DMS153 (cell line): ENCODE measurements around the gene FOXP1.

Source experiments
- DNase-seq: peaks from one replicate; lab custom pipeline; 2025; lab: John Stamatoyannopoulos, UW

FOXP1 gene

GRCh38 chr3:71101014-71101413 lies 482.5 kb downstream of the FOXP1 start:
- DNase-seq: no peak

DNA sequence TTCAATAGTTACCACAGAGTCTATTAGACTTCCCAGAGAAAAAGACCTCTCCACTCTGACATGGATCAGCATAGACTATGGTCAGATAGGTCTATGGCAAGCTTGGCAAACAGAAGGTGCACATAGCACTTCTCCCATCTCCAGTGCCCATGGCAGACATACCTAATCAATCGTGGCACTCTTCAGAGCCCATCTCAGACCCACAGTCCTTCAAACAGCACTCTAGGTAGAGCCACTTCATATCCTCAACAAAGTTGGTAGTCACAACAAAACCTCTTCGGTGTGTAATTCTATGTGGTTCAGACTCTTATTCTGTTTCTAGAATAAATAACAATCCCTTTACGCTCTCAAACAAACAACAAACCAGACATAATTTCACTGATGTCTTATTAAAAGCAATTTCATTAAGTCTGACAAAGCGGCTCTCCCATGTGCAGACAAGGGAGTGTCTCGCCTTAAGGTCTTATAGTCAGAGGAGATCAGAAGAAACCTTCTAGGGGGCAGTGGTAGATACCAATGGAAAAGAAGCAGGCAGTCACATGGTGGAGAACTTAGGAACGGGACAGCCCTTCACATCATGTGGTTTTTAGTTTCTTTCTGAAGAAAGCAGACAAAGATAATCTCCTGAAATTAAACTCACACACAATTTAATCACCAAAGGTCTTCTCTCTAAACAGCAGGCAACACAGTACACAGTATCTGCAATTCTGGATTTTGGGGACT lies 483.4 kb downstream of the FOXP1 start:
- no peak for DNase-seq

- no peak for DNase-seq
Observed at GRCh38 chr3:71097557-71097956, 486.0 kb downstream of the FOXP1 start.

DNA sequence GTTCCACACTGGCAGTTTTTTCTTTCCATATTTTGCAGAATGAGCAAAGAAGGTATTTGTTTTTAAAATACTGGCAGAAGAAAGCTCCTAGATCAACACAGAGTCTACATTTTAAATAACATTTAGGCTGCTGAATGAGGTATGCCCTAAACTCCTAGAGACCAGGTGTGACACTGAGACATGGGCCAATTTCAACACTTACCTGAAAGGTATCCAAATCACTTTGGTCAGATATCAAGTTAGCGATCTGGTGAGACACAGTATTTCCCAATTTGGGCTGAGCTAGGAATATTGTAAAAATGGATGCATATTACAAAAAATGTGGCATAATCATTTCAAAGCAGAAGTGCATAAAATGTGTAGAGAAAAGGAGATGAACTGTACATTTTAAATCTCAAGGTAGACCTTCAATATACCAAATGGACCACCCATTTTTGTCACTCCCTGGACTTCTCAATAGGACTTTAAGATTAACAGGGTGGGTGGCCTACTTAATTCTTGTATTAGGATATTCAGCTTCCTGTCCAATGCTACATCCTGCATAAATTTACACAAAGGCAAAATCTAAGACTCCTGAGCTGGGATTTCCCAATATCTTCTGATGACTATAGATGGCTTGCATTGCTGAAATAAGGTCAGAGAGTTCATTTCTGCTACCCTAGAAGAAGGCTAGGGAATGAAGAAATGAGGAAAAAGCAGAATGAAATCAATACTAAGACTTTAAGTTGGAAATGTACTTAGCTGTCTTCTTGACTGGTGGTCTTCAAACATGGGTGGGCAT lies 487.8 kb downstream of the FOXP1 start:
- no peak for DNase-seq

DNA sequence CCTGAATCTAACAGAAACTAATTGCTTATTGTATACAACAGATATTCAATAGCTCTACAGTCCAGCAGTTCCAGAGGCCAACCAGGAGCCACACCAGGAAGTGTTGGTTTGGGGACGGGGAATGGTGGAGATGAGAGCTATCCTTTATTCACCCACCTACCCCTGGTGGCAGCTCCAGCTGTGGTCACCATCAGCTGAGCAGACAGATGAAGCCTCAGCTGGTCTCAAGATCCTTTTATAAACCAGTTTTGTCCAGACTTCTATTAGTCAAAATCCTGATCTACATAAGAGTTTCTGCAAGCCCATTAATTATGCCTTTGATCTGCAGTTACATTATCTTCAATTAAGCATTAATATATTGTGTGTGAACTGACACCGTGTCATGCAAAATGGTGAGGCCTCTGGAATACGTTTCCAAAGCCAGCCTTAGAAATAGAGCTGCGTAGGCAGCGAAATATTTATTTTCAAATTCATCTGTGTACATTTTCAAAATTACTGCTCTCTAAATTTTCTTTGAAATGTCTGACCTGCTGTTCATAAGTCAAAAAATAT lies 488.8 kb downstream of the FOXP1 start:
- DNase-seq: no peak

DNA sequence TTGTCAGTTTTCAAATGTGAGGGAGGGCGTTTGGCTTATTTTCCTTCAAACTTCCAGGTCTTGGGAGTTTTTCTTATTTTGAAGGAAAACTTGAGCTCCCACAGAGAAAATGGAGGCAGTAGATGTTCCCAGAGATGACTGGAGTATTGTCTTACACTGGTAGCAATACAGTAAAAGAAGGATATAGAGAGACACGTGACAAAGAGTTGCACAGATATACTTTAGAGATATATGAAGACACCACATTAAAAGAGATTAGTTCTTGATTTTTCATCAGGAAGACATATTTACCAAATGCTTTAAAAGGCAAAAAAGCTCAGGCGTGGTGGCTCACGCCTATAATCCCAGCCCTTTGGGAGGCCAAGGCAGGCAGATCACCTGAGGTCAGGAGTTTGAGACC lies 490.9 kb downstream of the FOXP1 start:
- DNase-seq: no peak

- DNase-seq: no peak
Observed at GRCh38 chr3:71090207-71090606, 493.3 kb downstream of the FOXP1 start.

DNA sequence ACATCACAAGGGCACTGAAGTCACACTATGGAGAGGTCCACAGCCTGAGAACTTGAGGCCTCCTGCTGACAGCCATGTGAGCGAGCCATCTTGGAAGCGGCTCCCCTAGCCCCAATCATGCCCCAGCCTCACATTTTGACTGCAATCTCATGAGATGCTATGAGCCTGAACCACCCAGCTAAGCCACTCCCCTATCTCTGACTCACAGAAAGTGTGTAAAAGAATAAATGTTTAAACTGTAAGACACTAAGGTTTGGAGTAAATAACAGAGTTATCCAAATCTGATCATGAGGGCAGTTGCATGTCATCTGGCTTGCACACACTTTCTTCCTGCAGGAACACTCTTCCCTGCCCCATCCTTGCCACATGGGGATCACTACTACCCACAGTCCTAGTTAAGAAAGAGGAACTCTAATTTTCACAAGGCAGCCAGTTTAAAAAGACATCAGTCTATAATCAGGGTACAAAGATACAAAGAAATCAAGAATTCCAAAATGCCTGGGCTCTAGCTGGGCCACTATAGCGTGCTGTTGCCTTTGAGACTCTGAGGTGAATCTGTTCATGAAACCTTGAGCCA lies 494.2 kb downstream of the FOXP1 start:
- DNase-seq: no peak

- DNase-seq: no peak
Observed at GRCh38 chr3:71088742-71089141, 494.8 kb downstream of the FOXP1 start.

DNA sequence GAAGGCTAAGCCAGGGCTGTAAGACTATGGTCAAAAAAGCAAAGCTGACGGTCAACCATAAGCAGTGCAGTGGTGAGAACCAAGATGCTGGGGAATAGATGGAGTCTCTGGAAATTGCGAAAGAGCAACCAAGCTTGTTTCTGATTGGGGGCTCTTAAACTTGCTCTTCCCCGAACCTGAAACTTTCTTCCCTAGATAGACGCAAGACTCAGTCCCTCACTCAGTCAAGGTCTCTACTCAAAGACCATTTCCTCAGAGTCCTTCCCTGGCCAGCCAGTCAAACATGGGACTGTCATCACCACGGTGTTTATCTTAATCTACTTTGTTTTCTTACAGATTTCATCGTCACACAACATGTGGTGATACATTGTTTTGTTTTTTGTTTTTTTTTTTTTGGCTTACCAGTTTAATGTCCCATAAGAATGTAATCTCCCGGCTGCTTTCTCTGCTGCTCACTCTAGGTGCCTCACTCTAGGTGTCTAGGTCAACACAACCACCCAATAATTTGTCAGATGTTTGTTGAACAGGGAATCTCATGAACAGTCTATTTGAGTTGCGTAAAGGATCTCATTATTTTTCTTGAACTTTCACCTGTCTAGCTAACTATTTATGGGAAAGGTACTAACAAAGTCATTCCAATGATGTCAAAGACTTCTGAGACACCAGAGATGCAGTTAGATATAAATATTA lies 495.4 kb downstream of the FOXP1 start:
- DNase-seq: no peak

DNA sequence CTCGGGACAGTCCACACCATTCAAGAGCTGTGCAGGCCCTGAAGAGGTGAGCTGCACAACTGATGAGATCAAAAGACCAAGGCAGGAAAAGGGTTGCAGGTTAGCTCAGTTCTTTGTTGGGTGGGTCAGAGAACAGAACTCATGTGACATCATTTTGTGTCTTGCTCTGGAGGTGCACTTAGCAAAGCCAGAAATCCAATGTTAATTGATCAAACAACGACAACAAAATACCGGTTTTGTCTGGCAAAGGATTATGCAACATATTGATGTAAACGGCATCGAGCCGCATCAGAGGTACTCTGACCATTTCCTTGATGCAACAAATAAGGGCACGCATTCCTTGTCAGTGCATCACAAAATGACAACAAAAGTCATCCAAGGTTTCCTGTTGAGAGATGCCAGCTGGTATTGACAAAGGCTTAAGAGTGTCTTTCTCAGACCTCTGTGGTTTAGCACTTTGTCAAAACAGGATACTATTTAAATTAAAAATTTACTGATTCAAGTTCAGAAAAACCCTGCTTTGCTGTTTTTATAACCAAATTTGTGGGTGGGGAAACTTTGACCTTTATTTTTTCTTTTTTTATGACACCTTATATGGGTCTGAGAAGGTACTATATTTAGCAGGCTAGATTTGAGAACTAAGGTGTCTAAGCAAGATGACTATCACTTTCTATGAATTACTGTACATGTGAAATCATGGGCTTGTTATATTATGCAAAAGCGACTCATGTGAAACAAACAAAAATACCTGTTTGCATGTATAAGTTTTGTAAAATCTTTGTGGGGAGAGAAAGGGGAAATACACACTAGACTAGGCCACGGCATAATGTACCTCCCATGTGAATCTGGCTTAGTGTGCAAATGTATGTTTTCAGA lies 496.1 kb downstream of the FOXP1 start:
- DNase-seq: no peak

GRCh38 chr3:71086777-71087142 lies 496.8 kb downstream of the FOXP1 start:
- no peak for DNase-seq

DNA sequence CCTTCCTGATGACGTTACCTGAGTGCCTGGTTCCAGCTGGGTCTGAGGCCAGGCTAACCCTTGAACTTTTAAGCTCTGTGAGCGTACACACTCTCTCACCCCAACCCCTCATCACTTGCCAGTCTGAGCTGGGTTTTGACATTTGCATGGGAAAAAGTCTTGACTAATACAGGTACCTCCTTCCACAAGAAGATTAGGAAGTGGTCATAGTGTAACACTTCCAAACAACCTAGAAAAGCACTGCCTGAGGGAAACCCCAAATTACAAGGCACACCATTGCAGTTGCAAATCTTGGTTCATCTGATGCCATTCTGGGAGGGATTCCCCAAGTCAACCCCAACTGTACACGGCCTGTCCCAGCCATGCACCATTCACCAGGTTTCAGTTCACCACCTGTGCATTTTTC lies 499.8 kb downstream of the FOXP1 start:
- DNase-seq: no peak

- no peak for DNase-seq
Observed at GRCh38 chr3:71082833-71083232, 500.7 kb downstream of the FOXP1 start.

DNA sequence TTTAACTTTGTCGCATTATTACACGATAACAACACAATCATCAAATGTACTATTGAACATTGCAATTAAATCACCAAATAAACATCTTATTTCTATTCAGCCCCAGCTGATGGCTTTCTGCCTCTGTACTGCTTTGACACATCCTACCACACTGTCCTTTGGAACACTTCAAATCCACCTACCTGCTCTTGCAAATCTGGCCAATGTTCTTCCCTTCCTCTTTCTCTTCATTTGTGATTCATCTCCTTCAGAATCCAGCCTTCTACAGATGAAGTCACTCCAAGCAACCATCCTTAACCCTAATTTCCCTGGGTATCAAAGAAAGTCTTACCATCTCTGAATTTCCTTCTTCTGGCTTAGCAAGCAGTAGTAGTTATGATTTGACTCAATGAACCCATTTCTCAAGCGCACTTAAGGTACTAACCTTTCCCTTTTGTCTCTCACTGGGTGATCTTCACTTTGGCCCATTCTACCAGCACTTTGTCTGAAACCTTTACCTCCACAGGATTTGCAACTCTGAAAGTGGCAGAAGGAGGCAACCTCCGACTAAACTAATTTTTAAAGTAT lies 502.9 kb downstream of the FOXP1 start:
- no peak for DNase-seq

DNA sequence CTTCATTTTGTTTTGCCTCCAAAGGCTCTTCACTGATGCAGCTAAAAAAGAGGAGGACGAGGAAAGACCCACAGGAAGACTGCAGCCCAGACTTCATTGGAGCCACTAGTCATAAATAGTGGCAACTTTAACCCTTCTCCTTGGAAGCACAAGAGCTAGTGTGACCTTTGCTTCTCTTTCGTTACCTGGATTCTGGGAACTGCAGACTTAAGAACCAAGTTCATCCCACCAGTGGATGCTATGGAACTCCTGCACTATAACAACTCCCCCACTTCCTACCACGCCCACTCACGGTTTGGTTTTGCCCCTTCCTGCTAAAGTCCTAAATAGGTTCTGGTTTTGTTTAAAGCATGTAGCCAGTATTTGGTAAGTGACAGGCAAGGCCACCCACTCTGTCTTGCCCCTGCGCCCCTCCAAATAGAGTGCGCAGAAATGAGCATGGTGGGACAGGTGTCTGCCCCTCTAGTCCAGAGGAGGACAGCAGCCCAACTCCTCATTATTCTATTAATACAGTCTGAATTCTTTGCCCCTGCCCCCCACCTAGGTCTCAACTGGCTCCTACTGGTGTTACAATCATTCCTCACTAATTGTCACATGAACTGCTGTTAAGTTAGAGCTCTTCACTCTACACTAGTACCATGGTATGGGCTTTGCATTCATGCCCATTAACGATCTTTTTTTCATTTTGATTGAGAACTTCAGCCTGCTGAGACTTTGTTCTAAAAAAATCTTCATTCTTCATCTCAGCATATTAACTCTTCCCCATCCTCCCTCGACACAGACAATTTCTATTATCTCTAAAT lies 504.6 kb downstream of the FOXP1 start:
- DNase-seq: no peak

- no peak for DNase-seq
Observed at GRCh38 chr3:71078199-71078598, 505.3 kb downstream of the FOXP1 start.

- no peak for DNase-seq
Observed at GRCh38 chr3:71077070-71077469, 506.5 kb downstream of the FOXP1 start.

- DNase-seq: no peak
Observed at GRCh38 chr3:71076361-71077002, 507.0 kb downstream of the FOXP1 start.

DNA sequence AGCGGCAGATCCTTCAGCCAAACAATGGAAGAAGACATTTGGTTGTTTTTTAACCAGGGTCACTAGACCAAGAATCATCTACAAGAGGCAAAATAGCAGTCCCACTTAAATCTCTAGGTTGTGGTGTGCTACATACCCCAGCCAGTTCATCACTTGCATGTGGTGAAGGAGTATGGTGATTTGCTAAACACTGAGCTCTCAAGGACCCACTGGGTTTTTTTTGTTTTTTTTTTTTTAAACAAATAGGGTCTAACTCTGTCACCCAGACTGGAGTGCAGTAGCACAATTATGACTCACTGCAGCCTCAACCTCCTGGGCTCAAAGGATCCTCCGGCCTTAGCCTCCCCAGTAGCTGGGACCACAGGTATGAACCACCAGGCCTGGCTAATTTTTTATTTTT lies 508.0 kb downstream of the FOXP1 start:
- no peak for DNase-seq
